ENCODE results near the gene SKA2.
"Not testable (repeated sequence)": the region's sequence is repeated elsewhere in the genome, so short reads cannot be mapped to it uniquely, and the experiment has no call there.

Gene SKA2

DNA sequence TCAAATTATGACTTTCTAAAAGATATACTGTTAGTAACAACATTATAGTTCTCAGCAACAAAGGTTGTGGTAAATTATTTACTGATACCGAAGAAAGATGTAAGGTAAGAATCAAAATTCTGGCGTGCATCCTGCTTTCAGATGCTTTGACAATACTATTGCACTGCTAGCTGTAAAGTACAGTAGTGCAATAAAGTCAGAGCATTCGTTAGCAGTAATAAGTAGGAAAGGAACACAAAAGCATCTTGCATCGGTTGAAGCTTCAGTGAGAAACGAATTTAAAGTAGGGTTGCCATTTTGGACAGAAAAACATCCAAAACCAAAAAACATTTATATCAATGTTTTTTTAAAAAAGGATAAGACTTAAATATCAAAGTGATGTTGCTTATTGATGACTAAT, 4.0 kb downstream of the SKA2 start:
- no peak for DNase-seq

DNA sequence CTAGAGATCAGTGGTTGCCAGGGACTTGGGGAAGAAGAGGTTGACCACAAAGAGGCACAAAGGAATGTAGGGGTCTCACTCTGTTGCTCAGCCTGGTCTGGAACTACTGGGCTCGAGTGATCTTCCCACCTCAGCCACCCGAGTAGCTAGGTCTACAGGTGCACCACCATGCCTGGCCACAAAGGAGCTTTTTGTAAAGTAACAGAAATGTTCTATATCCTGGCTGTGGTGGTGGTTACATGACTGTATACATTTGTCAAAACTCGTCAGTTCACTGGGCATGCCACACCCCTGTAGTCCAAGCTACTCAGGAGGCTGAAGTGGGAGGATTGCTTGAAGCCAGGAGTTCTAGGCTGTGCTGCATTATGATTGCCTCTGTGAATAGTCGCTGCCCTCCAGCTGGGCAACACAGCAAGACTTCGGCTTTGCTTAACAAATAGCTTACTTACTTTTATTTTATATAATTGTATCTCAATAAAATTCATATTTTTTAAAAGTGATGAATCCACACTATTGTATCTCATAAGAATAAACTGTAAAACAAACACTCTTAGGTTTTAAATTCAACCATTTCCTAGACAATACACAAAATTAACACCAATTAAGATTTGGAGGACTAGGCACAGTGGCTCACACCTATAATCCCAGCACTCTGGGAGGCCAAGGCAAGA, 5.0 kb downstream of the SKA2 start:
- DNase-seq: no peak

DNA sequence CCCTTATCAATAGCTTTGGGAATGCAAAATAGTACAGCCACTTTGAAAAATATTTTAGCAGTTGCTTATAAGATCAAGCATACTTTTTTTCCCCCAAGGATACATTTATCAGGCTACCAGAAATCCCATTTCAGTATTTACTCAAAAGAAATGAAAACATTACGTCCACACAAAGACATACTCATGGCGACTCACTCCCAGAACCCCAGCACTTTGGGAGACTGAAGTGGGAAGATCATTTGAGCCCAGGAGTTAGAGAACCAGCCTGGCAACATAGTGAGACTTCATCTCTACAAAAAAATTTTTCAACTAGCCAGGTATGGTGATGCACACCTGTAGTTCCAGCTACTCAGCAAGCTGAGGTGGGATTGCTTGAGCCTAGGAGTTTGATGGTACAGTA, 5.9 kb downstream of the SKA2 start:
- DNase-seq: no peak

DNA sequence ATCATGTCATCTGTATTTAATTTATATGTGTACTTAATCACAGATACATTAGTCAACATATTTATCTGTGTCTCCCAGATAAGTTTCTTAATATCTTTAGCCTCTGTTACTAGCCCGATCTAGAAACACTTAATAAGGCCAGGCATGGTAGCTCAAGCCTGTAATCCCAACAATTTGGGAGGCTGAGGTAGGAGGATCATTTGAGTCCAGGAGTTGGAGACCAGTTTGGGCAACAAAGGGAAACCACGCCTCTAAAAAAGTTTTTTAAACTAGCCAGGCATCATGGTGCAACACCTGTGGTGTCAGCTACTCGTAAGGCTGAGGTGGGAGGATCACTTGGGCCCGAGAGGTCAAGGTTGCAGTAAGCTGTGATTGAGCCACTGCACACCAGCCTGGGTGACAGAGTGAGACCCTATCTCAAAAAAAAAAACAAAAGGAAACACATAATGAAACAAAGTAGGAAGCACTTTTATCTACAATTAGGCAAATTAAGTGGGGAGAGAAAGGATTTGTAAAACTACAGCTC, 9.4 kb downstream of the SKA2 start:
- DNase-seq: no peak

DNA sequence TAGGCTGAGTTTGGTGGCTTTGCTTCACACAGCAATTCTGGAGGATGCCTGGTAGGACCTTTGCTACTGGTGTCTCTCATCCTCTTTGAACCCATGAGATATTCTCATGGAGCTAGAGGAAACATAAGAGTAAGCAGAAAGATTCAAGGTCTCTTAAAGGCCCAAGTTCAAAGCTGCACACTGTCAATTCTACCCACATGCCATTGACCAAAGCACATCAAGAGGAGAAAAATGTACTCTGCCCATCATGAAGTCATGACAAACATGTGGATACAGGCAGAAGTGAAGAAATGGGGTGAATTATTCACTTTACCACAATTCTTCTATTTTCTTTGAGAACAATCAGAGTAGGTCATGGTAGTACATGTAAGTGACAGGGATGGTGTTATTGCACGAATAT, 13.1 kb downstream of the SKA2 start:
- no peak for DNase-seq

DNA sequence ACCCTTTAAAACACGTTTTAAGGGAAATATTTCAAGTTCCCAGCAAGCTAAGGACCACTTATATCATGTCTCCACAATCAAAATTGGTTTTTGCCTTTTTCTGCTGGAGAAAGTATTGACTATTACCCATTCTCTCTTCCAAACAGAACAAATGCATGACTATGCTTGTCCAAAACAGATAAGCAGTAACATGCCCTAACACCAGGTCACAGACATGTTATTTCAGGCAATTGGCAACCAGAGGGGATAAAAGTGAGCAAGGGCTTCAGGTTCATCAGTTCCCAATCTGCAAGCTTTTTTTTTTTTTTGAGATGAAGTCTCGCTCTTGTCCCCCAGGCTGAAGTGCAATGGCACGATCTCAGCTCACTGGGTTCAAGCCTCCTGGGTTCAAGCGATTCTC, 15.0 kb downstream of the SKA2 start:
- no peak for DNase-seq

DNA sequence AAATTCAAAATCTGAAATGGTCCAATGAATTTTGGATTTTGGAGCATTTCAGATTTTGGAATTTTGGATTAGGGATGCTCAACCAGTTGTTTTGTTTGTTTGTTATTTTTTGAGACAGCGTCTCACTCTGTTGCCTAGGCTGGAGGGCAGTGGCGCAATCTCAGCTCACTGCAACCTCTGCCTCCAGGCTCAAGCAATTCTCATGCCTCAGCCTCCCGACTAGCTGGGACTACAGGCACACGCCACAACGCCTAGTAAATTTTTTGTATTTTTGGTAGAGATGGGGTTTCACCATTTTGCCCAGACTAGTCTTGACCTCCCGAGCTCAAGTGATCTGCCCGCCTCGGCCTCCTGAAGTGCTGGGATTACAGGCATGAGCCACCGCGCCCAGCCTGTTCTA, 16.6 kb downstream of the SKA2 start:
- not testable (repeated sequence) for DNase-seq

DNA sequence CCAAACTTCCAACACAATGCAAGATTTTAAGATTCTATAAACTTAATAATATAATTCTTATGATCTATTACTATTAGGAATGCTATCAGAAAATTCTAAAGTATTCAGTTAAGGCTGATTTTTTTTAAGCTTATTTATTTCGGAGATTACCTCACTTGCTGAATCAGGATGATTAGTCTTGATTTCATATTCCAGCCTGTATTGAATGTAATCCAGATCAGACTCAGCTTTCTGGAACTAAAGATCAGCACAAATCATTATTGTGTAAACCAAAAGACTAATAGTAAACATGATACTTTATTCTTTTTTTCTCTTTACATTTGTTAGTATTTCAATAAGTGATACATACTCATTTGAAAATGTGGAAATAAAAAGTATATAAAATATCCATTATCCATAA, 23.9 kb downstream of the SKA2 start:
- DNase-seq: no peak

DNA sequence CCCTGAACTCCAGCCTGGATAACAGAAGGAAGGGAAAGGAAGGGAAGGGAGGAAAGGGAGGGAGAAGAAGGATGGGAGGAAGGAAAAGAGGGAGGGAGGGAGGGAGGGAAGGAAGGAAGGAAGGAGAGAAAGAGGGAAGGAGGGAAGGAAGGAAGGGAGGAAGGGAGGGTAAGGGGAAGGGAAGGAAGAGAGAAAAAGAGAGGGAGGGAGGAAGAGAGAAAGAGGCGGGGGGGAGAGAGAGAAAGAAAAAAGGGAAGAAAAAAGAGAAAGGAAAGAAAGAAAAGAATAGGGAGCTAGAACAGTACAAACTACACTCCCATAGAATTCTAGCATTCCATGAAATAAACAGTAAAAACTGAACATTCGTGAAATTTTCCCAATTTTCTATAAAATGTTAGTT, 25.2 kb downstream of the SKA2 start:
- no peak for DNase-seq

DNA sequence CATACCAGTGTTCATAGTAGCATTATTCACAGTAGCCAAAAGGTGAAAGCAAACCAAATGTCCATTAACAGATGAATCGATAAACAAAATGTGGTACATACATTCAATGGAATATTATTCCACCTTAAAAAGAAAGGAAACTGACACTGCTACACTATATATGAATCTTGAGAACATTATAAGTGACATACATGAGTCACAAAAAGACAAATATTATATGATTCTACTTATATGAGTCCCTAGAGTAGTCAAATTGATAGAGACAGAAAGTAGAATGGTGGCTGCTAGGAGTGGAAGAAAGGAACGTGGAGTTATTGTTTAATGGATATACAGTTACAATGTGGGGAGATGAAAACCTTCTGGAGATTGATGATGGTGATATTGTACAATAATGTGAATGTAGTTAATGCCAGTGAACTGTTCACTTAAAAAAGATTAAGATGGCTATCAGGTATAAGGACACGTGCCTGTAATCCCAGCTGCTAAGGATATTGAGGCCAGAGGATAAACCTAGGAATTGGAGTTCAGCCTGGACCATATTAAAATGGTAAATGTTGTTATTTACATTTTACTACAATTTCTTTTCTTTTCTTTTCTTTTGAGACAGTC, 28.1 kb downstream of the SKA2 start:
- no peak for DNase-seq

DNA sequence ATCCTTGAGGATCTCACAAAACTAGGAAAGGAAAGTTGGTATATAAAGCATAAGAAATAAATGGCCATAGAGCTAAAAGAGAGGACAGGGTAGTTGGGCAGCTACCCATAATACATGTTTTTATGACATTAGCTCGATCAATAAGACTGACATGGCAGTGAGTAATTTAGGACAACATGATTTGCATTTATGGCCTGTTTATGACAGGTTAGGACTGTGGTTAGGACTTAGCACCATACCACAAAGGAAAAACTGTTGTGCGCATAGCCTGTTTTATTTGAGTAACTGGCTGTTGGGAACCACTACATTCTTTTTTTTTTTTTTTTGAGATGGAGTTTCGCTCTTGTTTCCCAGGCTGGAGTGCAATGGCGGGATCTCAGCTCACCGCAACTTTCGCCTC, 30.3 kb downstream of the SKA2 start:
- DNase-seq: no peak

DNA sequence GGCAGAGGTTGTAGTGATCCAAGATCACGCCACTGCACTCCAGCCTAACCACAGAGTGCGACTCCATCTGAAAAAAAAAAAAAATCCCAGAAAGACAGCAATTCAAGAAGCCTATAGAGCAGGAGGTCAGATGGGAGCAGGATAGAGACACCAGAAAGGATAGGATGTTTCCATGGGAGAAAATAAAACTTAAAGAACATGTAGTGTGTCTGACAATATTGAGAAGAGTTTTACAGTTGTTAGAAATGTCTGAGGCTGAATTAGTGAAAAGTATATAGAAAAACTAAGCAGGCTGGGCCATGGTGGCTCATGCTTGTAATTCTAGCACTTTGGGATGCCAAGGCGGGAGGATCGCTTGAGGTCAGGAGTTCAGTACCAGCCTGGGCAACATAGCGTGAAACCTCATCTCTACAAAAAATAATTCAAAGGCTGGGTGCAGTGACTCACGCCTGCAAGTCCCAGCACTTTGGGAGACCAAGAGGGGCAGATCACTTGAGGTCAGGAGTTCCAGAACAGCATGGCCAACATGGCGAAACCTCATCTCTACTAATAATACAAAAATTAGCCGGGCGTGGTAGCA, 33.0 kb downstream of the SKA2 start:
- no peak for DNase-seq

DNA sequence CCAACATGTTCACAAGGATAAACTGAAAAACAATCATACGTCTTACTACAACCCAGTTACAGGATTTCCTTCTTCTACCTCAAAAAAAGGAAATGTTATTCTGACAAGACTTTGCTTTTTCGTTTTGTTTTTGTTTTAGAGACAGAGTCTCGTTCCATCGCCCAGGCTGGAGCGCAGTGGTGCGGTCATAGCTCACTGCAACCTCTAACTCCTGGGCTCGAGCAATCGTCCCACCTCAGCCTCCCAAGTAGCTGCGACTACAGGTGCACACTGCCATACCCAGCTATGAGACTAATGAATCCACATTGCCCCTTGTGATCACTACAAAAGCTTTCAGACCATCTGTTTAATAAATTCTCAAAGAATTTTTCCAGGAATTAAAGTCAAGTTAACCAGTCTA, 39.5 kb downstream of the SKA2 start:
- DNase-seq: no peak

DNA sequence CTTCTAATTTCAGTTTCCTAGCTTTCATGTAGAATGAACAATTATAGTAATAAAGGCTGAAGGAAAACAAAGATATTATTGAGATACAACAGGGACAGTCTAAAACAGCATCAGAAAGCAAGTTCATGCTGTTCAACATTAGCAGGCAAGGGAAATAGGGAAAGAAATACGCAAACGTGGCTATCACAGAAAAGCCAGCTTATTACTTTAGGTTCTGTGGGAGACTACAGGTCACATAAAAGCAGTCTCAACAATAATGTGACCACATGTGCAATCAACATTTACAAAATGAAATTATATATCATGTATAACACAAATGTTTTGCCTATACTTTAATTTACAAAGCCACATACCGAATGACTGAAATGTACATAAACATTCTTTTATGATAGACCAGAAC, 43.4 kb downstream of the SKA2 start:
- no peak for DNase-seq

DNA sequence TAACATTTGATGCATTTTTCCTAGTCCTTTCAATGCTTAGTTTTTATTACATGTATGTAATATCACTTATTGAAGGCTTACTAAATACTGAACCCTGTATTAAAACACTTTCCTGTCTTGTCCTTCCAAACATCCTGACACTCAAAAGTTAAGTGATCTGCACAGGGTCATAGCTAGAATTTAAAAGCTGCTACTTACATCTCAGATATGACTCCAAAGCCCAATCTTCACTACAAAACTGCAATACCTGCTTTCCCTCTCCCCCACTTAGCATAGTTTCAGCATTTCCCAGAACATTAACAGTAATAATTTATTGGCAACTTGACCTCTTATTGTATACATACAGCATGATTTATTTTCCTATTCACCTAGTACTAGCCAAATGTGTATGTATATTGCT, 44.0 kb downstream of the SKA2 start:
- DNase-seq: no peak

DNA sequence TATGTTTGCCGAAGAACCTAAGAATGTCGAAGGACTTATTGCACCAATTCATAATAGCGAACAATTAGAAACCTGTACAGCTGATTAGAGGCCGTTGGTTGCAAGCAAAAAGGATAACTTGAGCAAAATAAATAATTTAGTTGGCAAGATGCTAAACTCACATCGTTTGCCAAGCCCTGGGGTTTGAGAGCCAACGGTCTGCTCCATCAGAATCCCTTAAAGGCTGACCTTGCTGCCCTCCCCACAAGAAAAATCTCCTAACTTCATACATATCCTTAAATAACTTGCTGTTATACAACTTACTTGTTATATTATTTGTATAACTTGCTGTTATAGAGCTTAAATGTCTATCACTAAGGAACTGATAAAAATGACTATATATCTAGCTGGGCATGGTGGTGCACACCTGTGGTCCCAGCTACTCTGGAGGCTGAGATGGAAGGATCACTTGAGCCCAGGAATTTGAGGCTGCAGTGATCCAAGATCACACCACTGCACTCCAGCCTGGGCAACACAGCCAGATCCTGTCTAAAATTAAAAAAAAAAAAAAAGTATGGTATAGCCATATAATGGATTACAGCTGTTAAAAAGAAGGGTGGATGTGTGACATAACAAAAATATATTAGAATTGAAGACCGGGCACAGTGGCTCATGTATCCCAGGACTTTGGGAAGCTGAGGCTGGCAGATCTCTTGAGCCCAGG, 46.4 kb downstream of the SKA2 start:
- no peak for DNase-seq

DNA sequence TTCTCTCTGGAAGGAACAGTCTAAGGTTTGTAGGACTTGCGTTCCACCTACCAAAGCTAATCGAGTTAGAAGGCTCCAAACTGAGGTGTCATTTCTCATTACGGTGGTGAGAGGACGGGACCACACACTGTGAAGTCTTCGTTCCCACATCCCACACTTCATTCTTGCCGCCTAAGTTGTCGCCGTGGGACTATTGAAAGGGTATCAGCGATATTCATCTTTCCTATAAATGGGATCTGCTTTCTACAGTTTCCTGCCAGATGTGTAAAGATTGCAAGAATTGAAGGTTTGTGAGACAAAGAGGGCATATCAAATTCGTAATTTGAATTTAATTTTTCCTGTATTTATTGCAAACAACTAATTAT, 47.7 kb downstream of the SKA2 start:
- no peak for DNase-seq

DNA sequence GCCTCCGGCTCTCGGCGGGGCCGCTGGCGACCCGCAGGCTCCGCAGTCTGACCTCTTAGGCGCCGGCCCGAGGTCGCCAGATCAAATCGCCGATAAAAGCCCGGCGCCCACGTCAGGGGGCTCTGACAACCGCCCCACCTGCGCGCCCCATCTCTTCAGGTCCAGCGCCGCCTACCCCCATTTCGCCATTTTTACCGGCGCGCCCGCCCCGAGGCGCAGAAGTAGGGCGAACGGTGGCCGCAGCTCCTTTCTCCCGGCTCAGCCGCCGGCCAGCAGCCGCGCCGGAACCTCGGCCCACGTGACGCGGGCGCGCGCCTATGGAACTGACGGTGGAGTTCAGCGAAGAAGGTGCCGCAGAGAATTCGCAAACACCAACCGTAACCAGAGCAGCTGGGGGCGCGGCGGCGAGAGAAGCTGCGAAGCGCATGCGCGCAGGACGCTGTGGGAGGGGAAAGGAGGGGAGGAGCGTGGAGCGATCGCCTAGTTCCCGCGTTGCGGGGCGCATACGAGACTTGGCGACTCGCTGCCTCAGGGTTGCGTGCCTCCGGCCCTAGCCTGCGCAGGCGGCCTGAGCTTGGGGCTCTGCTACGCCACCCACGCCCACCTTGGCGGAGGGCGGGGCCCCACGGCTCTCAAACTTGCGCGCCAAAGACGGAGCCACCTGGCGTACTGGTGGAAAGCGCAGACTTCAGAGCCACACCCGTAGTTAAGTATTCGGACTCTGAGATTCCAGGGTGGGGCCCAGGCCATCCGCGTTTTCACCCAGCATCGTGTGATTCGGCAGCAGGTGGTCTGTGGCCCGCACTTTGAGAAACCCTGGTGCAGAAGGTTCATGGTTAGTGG, 48.3 kb downstream of the SKA2 start, which contains the start of gene TRIM37:
Gene TRIM37, minus strand, starts transcription at position 418 of the 843 bp plus-strand sequence. CDS start 419 bp downstream, outside the sequence.
- peak; percentile 94 to 96 for DNase-seq

DNA sequence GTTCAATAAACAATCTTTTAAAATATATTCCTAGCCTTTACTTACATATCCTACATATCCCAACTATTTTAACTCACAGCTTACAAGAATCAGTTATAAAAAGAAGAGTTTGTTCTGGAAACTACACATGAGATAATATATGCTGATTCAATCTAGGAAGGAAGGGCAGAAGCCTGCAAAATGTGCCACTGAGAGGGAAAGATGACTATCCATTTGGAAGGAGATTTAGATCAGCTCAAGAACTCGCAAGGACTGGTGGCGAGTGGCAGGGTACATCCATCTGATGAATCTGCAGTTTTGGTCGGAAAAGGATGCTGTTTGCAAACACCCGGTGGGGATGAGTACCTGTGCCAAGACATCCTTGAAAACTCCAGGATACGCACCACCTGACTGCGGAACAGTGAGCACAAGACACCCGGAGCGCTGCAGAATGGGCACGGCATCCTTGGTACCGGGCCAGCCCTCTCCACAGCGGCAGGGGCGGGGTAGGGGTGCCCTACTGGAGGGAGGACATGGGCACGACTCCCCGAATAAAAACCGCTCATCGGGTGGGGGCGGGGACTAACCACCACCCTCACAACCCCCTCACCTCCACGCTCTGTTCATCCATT, 49.0 kb downstream of the SKA2 start:
- no peak for DNase-seq

DNA sequence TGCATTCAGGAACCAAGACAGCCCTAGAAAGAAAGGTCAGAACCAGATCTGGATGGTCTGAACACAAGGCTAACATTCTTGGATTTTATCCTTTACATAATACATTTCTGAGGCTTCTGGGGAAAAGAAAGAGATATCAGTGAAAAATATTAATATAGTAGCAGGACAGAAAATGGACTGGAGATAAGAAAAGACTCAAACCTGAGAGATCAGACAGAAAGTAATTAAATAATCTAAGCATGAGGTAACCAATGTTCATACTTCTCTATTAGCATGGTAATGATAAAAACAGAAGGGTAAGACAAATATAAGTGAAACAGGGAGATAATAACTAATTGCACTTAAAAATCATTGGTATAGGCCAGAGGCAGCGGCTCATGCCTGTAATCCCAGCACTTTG, 53.8 kb downstream of the SKA2 start:
- no peak for DNase-seq

DNA sequence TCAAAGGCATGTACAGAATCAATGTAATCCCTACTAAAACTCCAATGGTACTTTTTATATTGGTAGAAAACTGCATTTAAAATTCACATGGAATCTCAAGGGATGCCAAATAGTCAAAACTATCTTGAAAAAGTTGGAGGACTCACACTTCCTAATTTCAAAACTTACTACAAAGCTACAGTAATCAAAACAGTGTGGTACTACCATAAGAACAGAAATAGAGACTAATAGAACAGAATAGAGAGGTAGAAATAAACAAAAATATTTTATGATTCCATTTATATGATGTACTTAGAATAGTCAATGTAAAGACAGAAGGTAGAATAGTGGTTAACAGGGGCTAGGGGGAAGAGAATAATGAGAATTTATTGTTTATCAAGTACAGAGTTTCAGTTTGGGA, 57.1 kb downstream of the SKA2 start:
- DNase-seq: no peak

DNA sequence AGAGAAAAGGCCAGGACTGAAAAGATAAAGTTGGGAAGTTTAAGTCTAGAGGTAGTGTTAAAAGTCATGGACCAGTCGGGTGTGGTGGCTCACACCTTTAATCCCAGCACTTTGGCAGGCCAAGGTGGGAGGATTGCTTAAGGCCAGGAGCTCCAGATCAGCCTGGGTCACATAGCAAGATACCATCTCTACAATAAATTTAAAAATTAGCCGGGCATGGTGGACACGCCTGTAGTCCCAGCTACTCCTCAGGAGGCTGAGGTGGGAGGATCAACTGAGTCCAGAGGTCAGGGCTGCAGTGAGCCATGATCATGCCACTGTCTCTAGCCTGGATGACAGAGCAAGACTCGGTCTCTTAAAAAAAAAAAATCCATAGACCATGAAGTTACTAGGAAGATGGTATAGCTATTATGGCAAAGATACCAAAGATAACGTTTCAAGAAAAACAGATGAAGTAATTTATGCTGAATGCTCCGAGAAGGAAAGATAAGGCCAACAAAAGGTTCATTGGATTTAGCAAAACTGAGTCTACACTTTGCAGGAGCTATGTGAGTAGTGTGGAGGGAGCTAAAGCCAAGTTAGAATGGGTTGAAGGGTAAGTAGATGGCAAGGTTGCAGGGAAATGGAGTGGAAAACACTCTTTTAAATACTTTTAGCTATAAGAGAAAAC, 60.0 kb downstream of the SKA2 start:
- no peak for DNase-seq

Data from NCI-H1930 (cell line).